Type B pancreatic cell (in vitro differentiated cells): ENCODE results near the gene ELP2. TPM values are rescaled to one million over a fixed set of nuclear protein-coding genes. Genes with fewer than 3 reads are reported as not detected.
"Not testable (repeated sequence)": the region's sequence is repeated elsewhere in the genome, so short reads cannot be mapped to it uniquely, and the experiment has no call there.

Experiments used
- DNase-seq: peaks from one replicate; pipeline ENCODE4 v3.0.0; 2021; ENCODE audit warnings: mixed read lengths; ENCODE audit not compliant: unreplicated experiment; ENCODE audit errors: extremely low spot score
- H3K27ac Mint-ChIP-seq: 2 replicates; pipeline ENCODE4 v1.8.0; 2021; ENCODE audit warnings: mild to moderate bottlenecking, mixed read lengths
- H3K27me3 Mint-ChIP-seq: 2 replicates; pipeline ENCODE4 v1.8.0; 2021; ENCODE audit warnings: mixed read lengths
- H3K36me3 Mint-ChIP-seq: 2 replicates; pipeline ENCODE4 v1.8.0; 2021; ENCODE audit warnings: mixed read lengths
- H3K4me1 Mint-ChIP-seq: one replicate; pipeline ENCODE4 v1.8.0; 2021; ENCODE audit warnings: mixed read lengths; ENCODE audit not compliant: unreplicated experiment
- H3K4me3 Mint-ChIP-seq: 2 replicates; pipeline ENCODE4 v1.8.0; 2021; ENCODE audit warnings: mild to moderate bottlenecking, mixed read lengths
- H3K9me3 Mint-ChIP-seq: 2 replicates; pipeline ENCODE4 v1.8.0; 2021; ENCODE audit warnings: mixed read lengths
- CTCF ChIP-seq: fragments of 200-600 bp; sonication (generic); conservative IDR thresholded peaks from 2 replicates; pipeline ENCODE4 v1.5.0; 2021; ENCODE audit warnings: antibody characterized with exemption, mild to moderate bottlenecking
- total RNA-seq: library from RNA; stranded (reverse); gene quantifications from 2 replicates; pipeline ENCODE4 v1.2.1, GENCODE V29; 2021; ENCODE audit warnings: low replicate concordance

The ELP2 gene
- total RNA-seq, 1 donor from 2014 or later: 94.6 TPM

GRCh38 chr18:36109737-36110136 lies 20.0 kb upstream of the ELP2 start:
- DNase-seq: no peak
- Mint-ChIP-seq H3K4me1 (no peaks in the 10 kb centered on the region), H3K4me3 (no peak overlapping the region), H3K27ac (no peak overlapping the region), H3K36me3 (peaks cover 27% of the 10 kb centered on the region), H3K27me3 (no peaks in the 10 kb centered on the region), H3K9me3 (peaks cover 3% of the 10 kb centered on the region)
- no peak for TF ChIP-seq CTCF

- H3K27ac Mint-ChIP-seq: no peak overlapping the region
- H3K4me1 Mint-ChIP-seq: no peaks in the 10 kb centered on the region
- no peaks in the 10 kb centered on the region for H3K27me3 Mint-ChIP-seq
- peaks cover 40% of the 10 kb centered on the region for H3K36me3 Mint-ChIP-seq
- H3K4me3 Mint-ChIP-seq: no peak overlapping the region
- no peak for DNase-seq
- no peaks in the 10 kb centered on the region for H3K9me3 Mint-ChIP-seq
- no peak for TF ChIP-seq CTCF
These were observed 17.4 kb upstream of the ELP2 start for GRCh38 chr18:36112302-36112701.

- TF ChIP-seq CTCF: no peak
- no peaks in the 10 kb centered on the region for H3K9me3 Mint-ChIP-seq
- DNase-seq: no peak
- H3K4me3 Mint-ChIP-seq: no peak overlapping the region
- H3K27ac Mint-ChIP-seq: no peak overlapping the region
- no peaks in the 10 kb centered on the region for H3K4me1 Mint-ChIP-seq
- H3K36me3 Mint-ChIP-seq: peaks cover 45% of the 10 kb centered on the region
- H3K27me3 Mint-ChIP-seq: no peaks in the 10 kb centered on the region
These were observed 15.4 kb upstream of the ELP2 start for GRCh38 chr18:36114251-36114650.

- Mint-ChIP-seq H3K27me3 (no peaks in the 10 kb centered on the region), H3K27ac (no peak overlapping the region), H3K9me3 (no peaks in the 10 kb centered on the region), H3K4me3 (no peak overlapping the region), H3K36me3 (peaks cover 42% of the 10 kb centered on the region), H3K4me1 (no peaks in the 10 kb centered on the region)
- DNase-seq: no peak
- TF ChIP-seq CTCF: no peak
These were observed 15.0 kb upstream of the ELP2 start for GRCh38 chr18:36114738-36115137.

- not testable (repeated sequence) for H3K9me3 Mint-ChIP-seq, H3K4me3 Mint-ChIP-seq, H3K27me3 Mint-ChIP-seq, H3K27ac Mint-ChIP-seq, DNase-seq, H3K4me1 Mint-ChIP-seq
- H3K36me3 Mint-ChIP-seq: peaks cover 35% of the 10 kb centered on the region
These were observed 12.9 kb upstream of the ELP2 start for GRCh38 chr18:36116771-36117170.

GRCh38 chr18:36120297-36120696 lies 9.4 kb upstream of the ELP2 start:
- Mint-ChIP-seq H3K27ac (no peak overlapping the region), H3K9me3 (no peaks in the 10 kb centered on the region), H3K4me1 (no peaks in the 10 kb centered on the region), H3K36me3 (peaks cover 35% of the 10 kb centered on the region), H3K27me3 (no peaks in the 10 kb centered on the region), H3K4me3 (no peak overlapping the region)
- no peak for TF ChIP-seq CTCF
- DNase-seq: no peak
